AG08396 (cell line): ENCODE results near the gene KCNMB2.

Source experiments
- DNase-seq: peaks from one replicate; pipeline ENCODE4 v3.0.0; 2012; ENCODE audit warnings: low spot score, mixed read lengths

Gene KCNMB2

DNA sequence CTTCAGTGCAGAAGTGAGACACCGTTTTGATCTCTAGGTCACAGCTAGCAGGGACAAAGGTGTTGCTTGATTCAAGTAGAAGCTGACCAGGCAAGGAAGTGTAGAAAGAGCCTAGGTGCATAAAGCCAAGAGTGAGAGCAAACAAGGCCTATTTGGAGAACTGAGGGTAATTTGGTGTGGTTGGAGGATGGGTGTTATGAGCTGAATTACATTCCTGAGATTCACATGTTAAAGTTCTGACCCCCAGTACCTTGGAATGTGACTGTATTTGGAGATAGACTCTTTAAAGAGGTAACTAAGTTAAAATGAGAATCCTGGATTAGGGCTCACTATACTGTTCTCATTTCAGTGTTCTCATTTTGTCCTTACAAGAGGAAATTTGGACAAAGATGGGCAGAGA lies 344.0 kb downstream of the KCNMB2 start:
- no peak for DNase-seq
